H1 (cell line): ENCODE data around the gene ARHGAP22. TPM values are rescaled to one million over a fixed set of nuclear protein-coding genes. Genes with fewer than 3 reads are reported as not detected.

Source experiments
- CTCF ChIA-PET: fragments of 300-600 bp; sonication (Branson Sonifier 250); formaldehyde crosslinking; loops from one replicate; lab custom pipeline; 2021; ENCODE audit not compliant: partially characterized antibody; lab: Charles Lee
- POLR2A ChIA-PET: fragments of 300-600 bp; sonication (Branson Sonifier 250); formaldehyde crosslinking; loops from one replicate; lab custom pipeline; 2021; ENCODE audit warnings: inconsistent platforms; ENCODE audit not compliant: partially characterized antibody; lab: Charles Lee
- DNase-seq, 2 experiments: peaks; one replicate each; pipeline versions ENCODE4 v3.0.0 to v3.0.0-alpha.2; 2010 to 2022; ENCODE audit warnings: low spot score in 2 of 2, low read depth in 1 of 2, mixed read lengths in 1 of 2
- FAIRE-seq: peaks from 2 replicates; lab custom pipeline; 2011; peaks lifted over from hg19 to GRCh38; lab: Jason Lieb, UNC
- H2AFZ ChIP-seq: 2 replicates; pipeline ENCODE4 v1.8.1; 2012; ENCODE audit warnings: low read length, inconsistent platforms
- H2AK5ac ChIP-seq: 2 replicates; pipeline ENCODE4 v1.6.1; 2013; ENCODE audit warnings: low read depth, low read length
- H2BK120ac ChIP-seq: replicated peaks from 2 replicates; pipeline ENCODE3; 2013; ENCODE audit warnings: low read depth, low read length, inconsistent platforms
- H2BK12ac ChIP-seq: 2 replicates; pipeline ENCODE4 v1.6.1; 2013; ENCODE audit warnings: low read depth, low read length
- H2BK15ac ChIP-seq: 2 replicates; pipeline ENCODE4 v1.6.1; 2013; ENCODE audit warnings: low read length
- H2BK20ac ChIP-seq: 2 replicates; pipeline ENCODE4 v1.6.1; 2013; ENCODE audit warnings: low read length
- H2BK5ac ChIP-seq: 2 replicates; pipeline ENCODE4 v1.6.1; 2013; ENCODE audit warnings: low read depth, low read length
- H3K14ac ChIP-seq: 2 replicates; pipeline ENCODE4 v1.6.1; 2013; ENCODE audit warnings: inconsistent platforms; ENCODE audit not compliant: insufficient read length
- H3K18ac ChIP-seq: 2 replicates; pipeline ENCODE4 v1.6.1; 2013; ENCODE audit warnings: low read length; ENCODE audit errors: extremely low read depth
- H3K23ac ChIP-seq: 2 replicates; pipeline ENCODE4 v1.6.1; 2013; ENCODE audit warnings: inconsistent platforms; ENCODE audit not compliant: insufficient read length
- H3K23me2 ChIP-seq: 2 replicates; pipeline ENCODE4 v1.6.1; 2013; ENCODE audit warnings: low read depth, low read length
- H3K27ac ChIP-seq: 2 replicates; pipeline ENCODE4 v1.6.1; 2011; ENCODE audit warnings: low read depth, low read length, inconsistent platforms
- H3K27me3 ChIP-seq, 4 experiments: replicated peaks in 1 of 4; 1 replicate in 1 of 4; 2 replicates in 3 of 4; pipeline versions ENCODE4 v1.6.1 to v1.8.1; 2011 to 2013; ENCODE audit warnings: low read length in 3 of 4, mild to moderate bottlenecking in 3 of 4, inconsistent platforms in 2 of 4, mixed read lengths in 2 of 4, moderate library complexity in 1 of 4; ENCODE audit not compliant: control insufficient read depth in 3 of 4, insufficient read depth in 3 of 4; ENCODE audit errors: extremely low read depth in 1 of 4
- H3K36me3 ChIP-seq, 4 experiments: 2 replicates each; pipeline versions ENCODE4 v1.6.1 to v1.8.1; 2011 to 2013; ENCODE audit warnings: mild to moderate bottlenecking in 4 of 4, low read length in 3 of 4, moderate library complexity in 2 of 4, control low read depth in 1 of 4, inconsistent platforms in 1 of 4; ENCODE audit not compliant: insufficient read depth in 4 of 4, control insufficient read depth in 2 of 4
- H3K4ac ChIP-seq: replicated peaks from 2 replicates; pipeline ENCODE3; 2013; ENCODE audit warnings: low read length, low read depth, mixed read lengths, inconsistent platforms; ENCODE audit not compliant: insufficient read length
- H3K4me1 ChIP-seq, 4 experiments: replicated peaks in 1 of 4; 1 replicate in 1 of 4; 2 replicates in 3 of 4; pipeline versions ENCODE4 v1.6.1 to v1.8.1; 2011 to 2013; ENCODE audit warnings: low read length in 3 of 4, inconsistent platforms in 2 of 4, mixed read lengths in 1 of 4; ENCODE audit not compliant: insufficient read depth in 4 of 4, control insufficient read depth in 3 of 4
- H3K4me2 ChIP-seq, 2 experiments: 2 replicates each; pipeline versions ENCODE4 v1.6.1 to v1.8.1; 2011 to 2013; ENCODE audit warnings: low read depth in 2 of 2, low read length in 2 of 2, control low read depth in 1 of 2, inconsistent platforms in 1 of 2, mild to moderate bottlenecking in 1 of 2; ENCODE audit not compliant: insufficient read depth in 1 of 2
- H3K4me3 ChIP-seq, 4 experiments: fragments of 200-600, 300-600 bp in 1 of 4; sonication (generic), shearing (Covaris generic), sonication (Bioruptor Twin) in 1 of 4; 2 replicates each; pipeline versions ENCODE4 v1.5.1 to v1.8.1; 2011 to 2016; ENCODE audit warnings: low read length in 4 of 4, low read depth in 3 of 4, control low read depth in 2 of 4, inconsistent platforms in 2 of 4, mild to moderate bottlenecking in 2 of 4, mixed read lengths in 1 of 4, moderate library complexity in 1 of 4; ENCODE audit not compliant: insufficient read depth in 2 of 4; ENCODE audit errors: extremely low read depth in 1 of 4
- H3K56ac ChIP-seq: replicated peaks from 2 replicates; pipeline ENCODE3; 2013; ENCODE audit warnings: low read depth, mild to moderate bottlenecking, mixed read lengths, low read length, inconsistent platforms; ENCODE audit not compliant: insufficient read length
- H3K79me1 ChIP-seq: 2 replicates; pipeline ENCODE4 v1.6.1; 2013; ENCODE audit warnings: low read depth, low read length, control low read depth
- H3K79me2 ChIP-seq, 2 experiments: 2 replicates each; pipeline versions ENCODE4 v1.6.1 to v1.8.1; 2012 to 2013; ENCODE audit warnings: low read length in 2 of 2, mild to moderate bottlenecking in 2 of 2, inconsistent platforms in 1 of 2; ENCODE audit not compliant: insufficient read depth in 2 of 2, control insufficient read depth in 1 of 2
- H3K9ac ChIP-seq, 4 experiments: replicated peaks in 1 of 4; 1 replicate in 1 of 4; 2 replicates in 3 of 4; pipeline versions ENCODE4 v1.6.1 to v1.8.1; 2011 to 2013; ENCODE audit warnings: low read depth in 3 of 4, low read length in 3 of 4, control low read depth in 2 of 4, mild to moderate bottlenecking in 2 of 4, moderate library complexity in 2 of 4, inconsistent platforms in 1 of 4; ENCODE audit errors: extremely low read depth in 1 of 4
- H3K9me3 ChIP-seq, 2 experiments: 2 replicates each; pipeline versions ENCODE4 v1.6.1 to v1.8.1; 2012 to 2013; ENCODE audit warnings: mild to moderate bottlenecking in 2 of 2, moderate library complexity in 2 of 2, control low read depth in 1 of 2, inconsistent platforms in 1 of 2, low read depth in 1 of 2, low read length in 1 of 2, mixed read lengths in 1 of 2; ENCODE audit not compliant: insufficient read depth in 2 of 2
- H4K20me1 ChIP-seq, 2 experiments: replicated peaks in 1 of 2; 2 replicates each; pipeline versions ENCODE3 to v1.8.1; 2011 to 2013; ENCODE audit warnings: inconsistent platforms in 2 of 2, low read length in 2 of 2, mild to moderate bottlenecking in 1 of 2; ENCODE audit not compliant: insufficient read depth in 2 of 2, control insufficient read depth in 1 of 2
- H4K5ac ChIP-seq: 2 replicates; pipeline ENCODE4 v1.6.1; 2013; ENCODE audit warnings: low read length, low read depth, mixed read lengths, inconsistent platforms; ENCODE audit not compliant: insufficient read length
- H4K8ac ChIP-seq: 2 replicates; pipeline ENCODE4 v1.8.0; 2013; ENCODE audit warnings: mild to moderate bottlenecking, moderate library complexity, low read length, inconsistent platforms; ENCODE audit not compliant: insufficient read depth; ENCODE audit errors: extremely low read depth
- H4K91ac ChIP-seq: replicated peaks from 2 replicates; pipeline ENCODE3; 2013; ENCODE audit warnings: low read length, mixed read lengths, inconsistent platforms; ENCODE audit not compliant: insufficient read length
- CEBPB ChIP-seq: IDR thresholded peaks from 2 replicates; pipeline ENCODE4 v1.6.1; 2012; ENCODE audit warnings: low read depth, low read length
- CREB1 ChIP-seq: IDR thresholded peaks from 2 replicates; pipeline ENCODE4 v1.6.1; 2012; ENCODE audit warnings: inconsistent platforms
- CTBP2 ChIP-seq: IDR thresholded peaks from 2 replicates; pipeline ENCODE4 v1.7.0; 2011; ENCODE audit warnings: borderline replicate concordance, mild to moderate bottlenecking, moderate library complexity, mixed read lengths, low read length; ENCODE audit not compliant: insufficient read depth, insufficient read length
- FOSL1 ChIP-seq: IDR thresholded peaks from 2 replicates; pipeline ENCODE4 v1.6.1; 2011; ENCODE audit warnings: mild to moderate bottlenecking, low read depth, low read length, moderate library complexity; ENCODE audit not compliant: insufficient read depth
- SIRT6 ChIP-seq: IDR thresholded peaks from one replicate; pipeline ENCODE4 v1.7.1; 2012; ENCODE audit warnings: low read length, inconsistent platforms
- SP1 ChIP-seq: IDR thresholded peaks from 2 replicates; pipeline ENCODE4 v1.6.1; 2011; ENCODE audit warnings: low read depth, low read length
- SRF ChIP-seq: IDR thresholded peaks from 2 replicates; pipeline ENCODE4 v1.6.1; 2011; ENCODE audit warnings: mild to moderate bottlenecking, low read depth, low read length, moderate library complexity
- TAF7 ChIP-seq: optimal IDR thresholded peaks from 2 replicates; pipeline ENCODE3; 2011; ENCODE audit warnings: low read depth, mild to moderate bottlenecking, inconsistent platforms, low read length, moderate library complexity, borderline replicate concordance
- ZNF274 ChIP-seq: IDR thresholded peaks from 2 replicates; pipeline ENCODE4 v1.7.0; 2012; ENCODE audit warnings: low read length, borderline replicate concordance; ENCODE audit errors: extremely low read depth
- WGBS, 2 experiments: shearing (Covaris generic) in 1 of 2; methylation state at CpG; one replicate each; pipeline versions ENCODE4 v1.1.6 to v1.1.7; 2013 to 2015; ENCODE audit warnings: low lambda C conversion rate in 2 of 2, mixed read lengths in 2 of 2, inconsistent platforms in 1 of 2, low coverage in 1 of 2, missing lambda C conversion rate in 1 of 2; ENCODE audit not compliant: insufficient replicate concordance in 2 of 2, insufficient coverage in 1 of 2, insufficient read length in 1 of 2; ENCODE audit errors: extremely low coverage in 1 of 2, missing lambda C conversion rate in 1 of 2; 5-methylcytosine and 5-hydroxymethylcytosine counted together
- polyA plus RNA-seq, 7 experiments: library from polyadenylated mRNA; depleted of rRNA in 3 of 7; stranded (reverse) in 5 of 7; unstranded in 2 of 7; fragments of >200 nt in 5 of 7; fragments of 200-250 nt in 2 of 7; gene quantifications; 1 replicate in 5 of 7; 2 replicates in 1 of 7; 4 replicates in 1 of 7; pipeline versions ENCODE4 v1.2.1 to v1.2.3, GENCODE V29; 2011 to 2013; ENCODE audit warnings: missing spikeins in 2 of 7, mixed read lengths in 2 of 7
- total RNA-seq: library from RNA; stranded (reverse); fragmentation: NEBNext Ultra II Directional; extraction: Animal tissue kit (Norgen Biotek cat#: 25700); gene quantifications from 2 replicates; pipeline ENCODE4 v1.2.1, GENCODE V29; 2021

Gene ARHGAP22
- total and polyA plus RNA-seq, 2 of the 8 experiments (the other 6 are each of a cell fraction or from before 2014, with no cell fraction given), result 3.6 to 11.2 TPM

DNA sequence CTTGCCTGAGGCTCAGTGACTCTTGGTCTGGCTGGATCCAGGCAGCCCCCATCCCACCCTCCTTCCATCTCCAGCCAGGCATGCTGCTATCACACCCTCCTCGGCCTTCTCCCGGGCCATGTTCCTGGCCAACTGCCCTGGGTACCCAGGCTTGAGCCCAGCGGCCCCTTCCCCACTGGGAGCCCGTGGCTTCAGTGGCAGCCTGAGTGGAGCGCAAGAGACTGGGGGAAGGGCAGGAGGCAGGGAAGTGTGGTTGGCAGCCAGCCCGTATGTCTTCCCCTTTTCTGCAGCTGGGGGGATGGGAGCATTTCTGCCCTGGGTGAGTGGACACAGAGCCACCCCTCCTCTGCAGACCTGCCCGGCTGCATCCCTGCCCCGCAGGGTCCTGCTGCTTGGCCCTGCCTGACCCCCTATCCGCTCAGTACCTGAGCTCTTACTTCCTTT, 148.5 kb downstream of the ARHGAP22 start:
- Histone ChIP-seq H2BK5ac (no peak overlapping the region), H3K23ac (no peak overlapping the region), H3K4me1 (peaks cover 0 to 5% (median 2%) of the 10 kb centered on the region in 4 experiments; a peak in 4 of 7 replicates), H2BK15ac (no peak overlapping the region), H3K79me2 (no peaks in the 10 kb centered on the region), H2BK120ac (no peak overlapping the region), H3K27ac (no peak overlapping the region), H4K8ac (no peak overlapping the region), H3K56ac (no peak overlapping the region), H3K23me2 (peaks cover 2% of the 10 kb centered on the region; the same call in 1 of the 2 replicates), H3K4me2 (0 out of 4 replicates have a peak overlapping the region, but pooled peaks of 1 of the 2 experiments have one; percentile 3), H3K14ac (no peak overlapping the region), H3K79me1 (no peaks in the 10 kb centered on the region; the same call in 1 of the 2 replicates), H3K4me3 (no peak overlapping the region), H3K27me3 (no peaks in the 10 kb centered on the region), H3K36me3 (no peaks in the 10 kb centered on the region), H4K91ac (no peak overlapping the region), H3K9ac (no peak overlapping the region), H3K9me3 (no peaks in the 10 kb centered on the region), H4K5ac (no peak overlapping the region), H2AFZ (no peak overlapping the region), H4K20me1 (peaks cover 2 to 3% of the 10 kb centered on the region in 2 experiments), H3K4ac (no peak overlapping the region), H2AK5ac (no peak overlapping the region)
- POLR2A ChIA-PET, result interaction anchor here (1.9 kb wide), 1 partner anchor 10 kb away, joined by 5 read pairs; no protein-coding TSS in a partner anchor
- 81% methylated on average over 6 of the region's 9 CpGs; no CpG with 5 or more reads in 1 of the 2 experiments for WGBS, 2 experiments
- DNase-seq, result peak in 1 of 2 experiments; percentile 46
- CTCF ChIA-PET, result interaction anchor here (1.5 to 12.6 kb wide), 2 partner anchors 9 to 10 kb away, joined by 6 to 112 read pairs; no protein-coding TSS in a partner anchor
- TF ChIP-seq FOSL1 (no peak), SRF (no peak), ZNF274 (no peak), TAF7 (no peak), SIRT6 (no peak), CREB1 (no peak), SP1 (no peak), CTBP2 (no peak), CEBPB (no peak)
- TF ChIP-seq, all 59 proteins: peak for 0
- H3K18ac ChIP-seq, result no peak overlapping the region
- 0 out of 2 replicates have a peak overlapping the region, but pooled peaks have one; percentile 9 for H2BK12ac ChIP-seq
- H2BK20ac ChIP-seq, result no peak overlapping the region
- no peak for FAIRE-seq
